Choroid plexus epithelial cell (primary cell): Measurements from ENCODE around the gene DST.

Experiments
- DNase-seq: peaks from one replicate; pipeline ENCODE4 v3.0.0-alpha.2; 2010; ENCODE audit warnings: low read depth
- H3K4me3 ChIP-seq: 2 replicates; pipeline ENCODE4 v1.5.1; 2011; ENCODE audit warnings: low read depth, mild to moderate bottlenecking, control low read depth, low read length, moderate library complexity
- TF ChIP-seq, protein P1 (sequence below): conservative IDR thresholded peaks from 2 replicates; pipeline ENCODE4 v1.5.1; 2011; ENCODE audit warnings: low read depth, mild to moderate bottlenecking, control low read depth, inconsistent platforms, low read length, moderate library complexity

Gene DST

DNA sequence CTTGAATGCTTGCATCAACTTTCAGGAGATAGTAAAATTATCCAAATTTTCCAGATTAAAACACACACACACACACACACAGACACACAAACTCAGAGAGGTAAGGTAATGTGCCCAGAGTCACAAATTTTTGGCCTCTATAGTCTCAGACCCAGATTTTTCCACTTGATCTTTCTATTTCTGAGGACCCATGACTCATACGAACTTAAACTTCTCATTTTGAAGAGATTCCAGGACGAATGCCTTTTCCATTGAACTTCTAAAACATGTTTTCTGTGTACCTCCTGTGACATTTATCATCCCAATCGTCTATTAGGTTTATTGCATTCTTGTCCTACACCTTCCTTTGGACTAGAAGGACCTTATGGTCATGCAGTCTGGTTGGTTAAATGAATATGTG, 222.4 kb downstream of the DST start:
- DNase-seq = no peak
- TF ChIP-seq, protein P1, sequence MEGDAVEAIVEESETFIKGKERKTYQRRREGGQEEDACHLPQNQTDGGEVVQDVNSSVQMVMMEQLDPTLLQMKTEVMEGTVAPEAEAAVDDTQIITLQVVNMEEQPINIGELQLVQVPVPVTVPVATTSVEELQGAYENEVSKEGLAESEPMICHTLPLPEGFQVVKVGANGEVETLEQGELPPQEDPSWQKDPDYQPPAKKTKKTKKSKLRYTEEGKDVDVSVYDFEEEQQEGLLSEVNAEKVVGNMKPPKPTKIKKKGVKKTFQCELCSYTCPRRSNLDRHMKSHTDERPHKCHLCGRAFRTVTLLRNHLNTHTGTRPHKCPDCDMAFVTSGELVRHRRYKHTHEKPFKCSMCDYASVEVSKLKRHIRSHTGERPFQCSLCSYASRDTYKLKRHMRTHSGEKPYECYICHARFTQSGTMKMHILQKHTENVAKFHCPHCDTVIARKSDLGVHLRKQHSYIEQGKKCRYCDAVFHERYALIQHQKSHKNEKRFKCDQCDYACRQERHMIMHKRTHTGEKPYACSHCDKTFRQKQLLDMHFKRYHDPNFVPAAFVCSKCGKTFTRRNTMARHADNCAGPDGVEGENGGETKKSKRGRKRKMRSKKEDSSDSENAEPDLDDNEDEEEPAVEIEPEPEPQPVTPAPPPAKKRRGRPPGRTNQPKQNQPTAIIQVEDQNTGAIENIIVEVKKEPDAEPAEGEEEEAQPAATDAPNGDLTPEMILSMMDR = no peak
- H3K4me3 ChIP-seq = no peak overlapping the region

DNA sequence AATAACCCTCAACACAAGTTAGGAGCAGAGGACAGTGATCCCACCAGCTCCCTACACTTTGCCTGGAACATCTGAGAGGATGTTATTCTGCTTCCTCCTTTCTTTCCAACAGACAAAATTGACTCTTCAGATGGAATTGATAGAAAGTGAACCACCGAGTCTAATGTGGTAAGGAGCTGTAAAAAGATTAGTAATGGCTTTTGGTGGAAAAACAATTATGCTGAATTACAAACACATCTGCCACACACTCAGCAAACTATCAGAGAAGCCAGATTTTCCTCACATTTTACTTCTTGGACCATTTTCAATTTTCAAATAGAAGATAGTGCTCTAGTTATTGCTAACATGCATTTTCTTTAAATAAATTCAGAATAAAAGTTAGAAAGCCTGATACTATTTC, 223.5 kb downstream of the DST start:
- TF ChIP-seq, protein P1 = no peak
- no peak for DNase-seq
- H3K4me3 ChIP-seq = no peak overlapping the region

DNA sequence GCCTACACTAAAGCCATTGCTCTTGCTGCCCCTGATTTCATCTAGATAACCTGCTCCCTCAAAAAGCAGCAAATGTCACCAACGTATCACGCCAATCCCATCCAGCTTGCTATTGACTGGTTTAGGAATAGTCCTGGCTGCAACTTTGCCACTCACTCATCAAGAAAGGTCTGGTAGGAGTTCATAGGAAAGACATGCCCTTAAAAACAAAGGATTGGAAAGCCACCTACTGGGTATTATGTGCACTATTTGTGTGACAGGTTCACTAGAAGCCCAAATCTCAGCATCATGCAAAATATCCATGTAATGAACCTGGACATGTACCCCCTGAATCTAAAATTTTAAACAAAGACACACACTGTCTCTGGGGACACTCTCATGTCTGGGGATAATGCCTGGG, 224.9 kb downstream of the DST start:
- H3K4me3 ChIP-seq = no peak overlapping the region
- no peak for DNase-seq
- TF ChIP-seq, protein P1 = no peak

DNA sequence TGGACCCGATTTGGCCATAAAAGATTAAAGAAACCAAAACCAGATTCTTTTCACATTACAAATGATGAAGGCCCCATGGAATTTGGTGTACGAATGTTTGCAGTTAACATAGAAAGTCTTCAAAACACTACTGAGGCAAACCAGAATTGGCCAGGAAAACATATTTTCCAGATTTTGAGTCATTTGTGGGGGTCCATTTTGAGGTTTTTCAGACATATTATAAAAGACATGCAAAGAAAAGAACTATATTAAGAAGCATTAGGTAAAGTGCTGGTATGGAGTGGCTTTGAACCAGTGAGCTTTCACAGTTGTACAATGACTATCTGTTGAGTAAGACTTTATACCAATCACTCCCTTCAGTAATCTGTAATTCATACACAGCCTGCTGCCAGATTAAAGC, 226.4 kb downstream of the DST start:
- no peak overlapping the region for H3K4me3 ChIP-seq
- DNase-seq = no peak
- TF ChIP-seq, protein P1 = no peak

DNA sequence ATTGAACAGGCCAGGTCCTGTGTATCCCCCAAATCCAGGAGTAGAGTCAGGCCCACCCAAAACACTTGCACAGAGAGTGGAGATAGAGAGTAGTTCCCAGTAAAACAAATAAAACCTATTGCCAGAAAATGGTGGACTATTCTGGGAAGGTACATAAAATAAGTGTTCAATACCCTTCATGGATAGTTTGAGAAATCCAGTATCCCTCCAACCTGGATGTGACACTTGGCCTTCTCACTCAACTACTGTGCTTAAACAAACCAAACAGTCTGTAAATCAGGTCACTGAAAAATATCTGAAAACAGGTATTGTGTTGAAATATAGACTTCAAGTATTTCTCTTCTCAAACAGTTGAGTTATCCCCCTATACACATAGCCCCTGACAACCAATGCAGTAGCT, 233.7 kb downstream of the DST start:
- no peak overlapping the region for H3K4me3 ChIP-seq
- TF ChIP-seq, protein P1 = no peak
- no peak for DNase-seq
